ENCODE results near the gene DLG1. TPM values are rescaled to one million over a fixed set of nuclear protein-coding genes. Genes with fewer than 3 reads are reported as not detected.

Gene DLG1
- polyA plus RNA-seq, 4 donors = 68.7 to 98.7 (median 88.6) TPM

DNA sequence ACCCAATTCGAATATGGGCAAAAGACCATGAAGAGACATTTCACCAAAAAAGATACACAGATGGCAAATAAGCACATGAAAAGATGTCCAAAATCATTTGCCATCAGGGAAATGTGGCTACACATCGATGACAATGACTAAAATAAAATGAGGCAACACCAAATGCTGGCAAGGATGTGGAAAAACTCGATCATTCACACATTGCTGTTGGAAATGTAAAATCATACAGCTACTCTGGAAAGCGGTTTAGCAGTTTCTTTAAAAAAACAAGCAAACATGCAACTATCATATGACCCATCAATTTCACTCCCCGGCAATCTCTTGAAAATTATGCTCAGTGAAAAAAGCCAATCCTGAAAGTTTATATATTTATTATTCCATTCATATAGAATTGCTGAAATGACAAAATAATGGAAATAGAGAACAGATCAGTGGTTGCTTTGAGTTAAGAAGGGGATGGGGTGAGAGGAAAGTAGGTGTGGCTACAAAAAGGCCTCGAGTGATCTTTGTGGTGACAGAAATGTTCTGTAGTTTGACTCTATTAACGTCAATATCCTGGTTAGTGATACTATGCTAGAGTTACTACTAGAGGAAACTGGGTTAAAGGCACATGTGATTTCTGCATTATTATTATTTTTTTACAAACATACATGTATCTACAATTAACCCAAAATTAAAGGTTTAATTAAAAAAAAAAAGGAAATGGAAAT is 45.0 kb downstream of the DLG1 start:
- no peak for DNase-seq (ENCODE audit: low read depth in 4 of 4, low spot score in 3 of 4)

DNA sequence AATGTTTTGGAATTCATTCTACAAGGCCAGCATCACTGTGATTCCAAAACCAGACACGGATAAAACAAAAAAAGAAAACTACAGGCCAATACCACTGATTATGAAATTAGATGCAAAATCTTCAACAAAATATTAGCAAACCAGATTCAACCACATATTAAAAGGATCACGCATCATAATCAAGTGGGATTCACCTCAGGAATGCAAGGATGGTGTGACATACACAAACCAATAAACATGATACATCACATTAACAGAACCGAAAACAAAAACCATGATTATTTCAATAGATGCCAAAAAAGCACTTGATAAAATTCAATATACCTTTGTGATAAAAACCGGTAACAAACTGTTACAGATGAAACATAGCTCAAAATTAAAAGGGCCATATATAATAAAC is 48.9 kb downstream of the DLG1 start:
- DNase-seq (ENCODE audit: low read depth in 4 of 4, low spot score in 3 of 4) = no peak

GRCh38 chr3:197248341-197248740 is 50.1 kb downstream of the DLG1 start:
- no peak for DNase-seq (ENCODE audit: low read depth in 4 of 4, low spot score in 3 of 4)

DNA sequence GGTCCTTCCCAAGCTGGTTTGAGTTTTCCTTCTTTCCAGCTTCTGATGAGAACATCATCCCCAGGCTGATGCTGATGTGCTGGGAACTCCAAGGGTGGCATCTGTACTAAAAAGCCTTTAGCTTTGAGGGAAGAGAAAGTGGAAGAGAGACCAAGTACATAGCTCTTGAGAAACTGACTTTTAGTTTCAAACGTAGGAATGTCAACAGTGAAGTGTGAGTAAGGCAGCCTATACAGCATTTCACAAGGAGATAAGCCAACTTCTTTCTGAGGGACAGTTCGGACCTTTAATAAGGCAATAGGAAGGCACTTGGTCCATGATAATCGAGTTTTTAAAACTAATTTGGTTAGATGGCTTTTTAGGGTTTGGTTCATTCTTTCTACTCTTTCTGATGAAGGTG is 53.7 kb downstream of the DLG1 start:
- DNase-seq (ENCODE audit: low read depth in 4 of 4, low spot score in 3 of 4) = no peak

DNA sequence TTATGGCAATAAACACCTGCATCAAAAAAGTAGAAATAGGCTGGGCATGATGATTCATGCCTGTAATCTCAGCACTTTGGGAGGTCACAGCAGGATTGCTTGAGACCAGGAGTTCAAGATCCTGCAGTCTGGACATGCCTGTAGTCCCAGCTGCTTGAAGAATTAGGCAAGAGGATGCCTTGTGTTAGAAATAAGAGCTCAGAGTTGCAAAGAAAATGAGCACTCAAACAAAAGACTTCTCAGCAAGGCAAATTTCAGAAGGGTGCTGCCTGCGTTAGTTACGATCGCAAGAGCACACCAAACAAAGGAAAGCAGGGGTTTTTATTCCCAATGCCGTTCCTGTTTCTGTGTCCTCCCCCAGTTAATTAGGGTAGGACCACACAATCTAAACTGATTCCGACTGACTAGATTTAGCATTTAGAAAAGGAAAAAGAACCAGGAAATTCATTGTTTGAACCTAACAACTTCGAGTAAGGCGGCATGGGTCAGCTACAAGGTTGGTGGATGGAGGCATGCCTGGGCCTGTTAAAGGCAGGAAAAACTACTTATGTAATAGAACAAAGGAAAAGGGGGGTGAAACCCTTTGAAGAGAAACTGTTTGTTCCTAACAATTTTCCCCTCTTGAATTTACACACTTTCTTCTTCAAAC is 55.5 kb downstream of the DLG1 start:
- DNase-seq (ENCODE audit: low read depth in 4 of 4, low spot score in 3 of 4) = no peak

GRCh38 chr3:197241173-197241572 is 57.2 kb downstream of the DLG1 start:
- DNase-seq (ENCODE audit: low read depth in 4 of 4, low spot score in 3 of 4) = no peak

DNA sequence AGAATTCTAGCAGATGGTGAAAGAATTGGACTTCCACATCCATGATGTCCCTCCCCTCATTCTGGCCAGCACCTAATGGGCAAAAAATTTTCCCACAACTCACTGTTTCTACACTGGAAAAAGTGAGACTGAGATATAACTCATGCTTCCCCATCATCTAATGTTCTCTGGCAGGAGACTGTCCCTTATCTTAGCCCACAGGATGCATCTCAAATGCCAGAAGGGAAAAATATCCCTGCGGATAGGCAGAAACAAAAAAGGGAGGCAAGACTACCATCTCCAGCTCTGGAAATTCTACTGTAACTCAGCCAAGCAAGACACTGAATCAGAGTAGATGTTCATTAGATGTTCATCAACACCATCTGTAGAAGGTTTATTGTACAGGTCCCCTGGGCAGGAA is 58.6 kb downstream of the DLG1 start:
- DNase-seq (ENCODE audit: low read depth in 4 of 4, low spot score in 3 of 4) = no peak

- DNase-seq (ENCODE audit: low read depth in 4 of 4, low spot score in 3 of 4) = no peak
These were observed 59.6 kb downstream of the DLG1 start for GRCh38 chr3:197238842-197239241.

DNA sequence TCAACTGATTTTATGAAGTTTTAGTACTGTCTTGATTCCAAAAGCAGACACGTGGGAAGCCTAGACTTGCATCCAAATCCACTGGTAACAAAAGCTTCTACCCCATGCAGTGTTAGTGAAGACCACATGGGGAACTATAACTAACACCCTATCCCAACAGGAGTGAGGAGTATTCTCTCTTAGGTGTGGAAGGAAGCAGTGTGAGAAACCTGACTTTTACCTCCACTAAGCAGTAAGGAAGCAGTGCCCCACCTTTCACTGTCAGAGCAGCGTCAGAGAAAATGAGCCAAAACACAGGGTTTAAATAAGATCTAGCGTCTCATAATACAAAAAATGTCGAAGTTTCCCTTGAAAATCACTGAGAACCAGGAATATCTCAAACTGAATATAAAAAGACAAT is 60.5 kb downstream of the DLG1 start:
- no peak for DNase-seq (ENCODE audit: low read depth in 4 of 4, low spot score in 3 of 4)

- DNase-seq (ENCODE audit: low read depth in 4 of 4, low spot score in 3 of 4) = no peak
These were observed 62.0 kb downstream of the DLG1 start for GRCh38 chr3:197236362-197236761.

GRCh38 chr3:197234947-197235914 is 63.2 kb downstream of the DLG1 start:
- DNase-seq (ENCODE audit: low read depth in 4 of 4, low spot score in 3 of 4) = no peak

DNA sequence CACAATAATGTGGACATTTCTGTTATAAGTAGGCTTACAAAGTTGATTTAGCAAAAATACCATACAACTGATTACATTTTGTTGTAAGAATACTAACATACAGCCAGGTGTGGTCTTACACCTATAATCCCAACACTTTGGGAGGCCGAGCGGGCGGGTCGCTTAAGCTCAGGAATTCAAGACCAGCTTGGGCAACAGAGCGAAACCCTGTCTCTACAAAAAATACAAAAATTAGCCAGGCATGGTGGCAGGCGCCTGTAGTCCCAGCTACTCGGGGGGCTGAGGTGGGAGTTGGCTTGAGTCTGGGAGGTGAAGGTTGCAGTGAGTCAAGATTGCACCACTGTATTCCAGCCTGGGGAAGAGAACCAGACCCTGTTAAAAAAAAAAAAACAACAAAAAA is 67.1 kb downstream of the DLG1 start:
- DNase-seq (ENCODE audit: low read depth in 4 of 4, low spot score in 3 of 4) = no peak

- DNase-seq (ENCODE audit: low read depth in 4 of 4, low spot score in 3 of 4) = no peak
These were observed 68.6 kb downstream of the DLG1 start for GRCh38 chr3:197229836-197230235.

DNA sequence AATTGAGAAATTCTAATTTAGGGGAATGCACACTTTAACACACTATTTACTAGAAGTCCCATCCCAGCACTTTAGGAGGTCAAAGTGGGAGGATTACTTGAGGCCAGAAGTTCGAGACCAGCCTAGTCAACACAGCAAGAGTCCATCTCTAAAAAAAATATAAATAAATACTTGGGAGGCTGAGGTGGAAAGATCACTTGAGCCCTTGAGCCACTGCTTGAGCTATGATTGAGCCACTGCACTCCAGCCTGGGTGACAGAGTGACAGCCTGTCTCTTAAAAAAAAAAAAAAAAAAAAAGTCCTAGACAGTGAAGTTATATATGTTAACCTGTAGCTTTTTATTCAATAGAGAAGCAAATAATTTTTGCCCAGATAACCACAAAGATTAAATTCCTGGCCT is 69.2 kb downstream of the DLG1 start:
- no peak for DNase-seq (ENCODE audit: low read depth in 4 of 4, low spot score in 3 of 4)

- DNase-seq (ENCODE audit: low read depth in 4 of 4, low spot score in 3 of 4) = no peak
These were observed 70.4 kb downstream of the DLG1 start for GRCh38 chr3:197227780-197228574.

DNA sequence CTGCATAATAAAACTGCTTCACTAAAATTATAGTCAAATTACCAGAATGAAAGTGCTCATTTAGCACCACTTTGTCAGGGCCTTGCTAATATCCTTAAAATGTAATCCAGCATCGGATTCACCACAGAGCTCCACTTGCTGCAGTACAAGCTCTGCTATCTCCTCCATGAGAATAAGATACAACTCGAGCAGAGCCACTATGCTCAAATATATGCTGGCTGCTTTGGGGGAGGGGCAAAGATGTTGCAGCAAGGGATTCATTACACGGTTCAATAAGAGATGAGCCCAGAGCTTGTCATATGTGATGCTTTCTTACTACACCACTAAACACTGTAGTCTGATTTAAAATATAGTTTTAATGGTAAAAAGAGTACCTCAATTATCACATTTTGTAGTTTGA is 72.2 kb downstream of the DLG1 start:
- DNase-seq (ENCODE audit: low read depth in 4 of 4, low spot score in 3 of 4) = no peak

GRCh38 chr3:197225579-197225978 is 72.8 kb downstream of the DLG1 start:
- DNase-seq (ENCODE audit: low read depth in 4 of 4, low spot score in 3 of 4) = no peak

- peak in 2 of 4 donors; percentile 14 to 21 for DNase-seq (ENCODE audit: low read depth in 4 of 4, low spot score in 3 of 4)
These were observed 74.4 kb downstream of the DLG1 start for GRCh38 chr3:197224034-197224444.

GRCh38 chr3:197222937-197223370 is 75.5 kb downstream of the DLG1 start:
- DNase-seq (ENCODE audit: low read depth in 4 of 4, low spot score in 3 of 4) = no peak

DNA sequence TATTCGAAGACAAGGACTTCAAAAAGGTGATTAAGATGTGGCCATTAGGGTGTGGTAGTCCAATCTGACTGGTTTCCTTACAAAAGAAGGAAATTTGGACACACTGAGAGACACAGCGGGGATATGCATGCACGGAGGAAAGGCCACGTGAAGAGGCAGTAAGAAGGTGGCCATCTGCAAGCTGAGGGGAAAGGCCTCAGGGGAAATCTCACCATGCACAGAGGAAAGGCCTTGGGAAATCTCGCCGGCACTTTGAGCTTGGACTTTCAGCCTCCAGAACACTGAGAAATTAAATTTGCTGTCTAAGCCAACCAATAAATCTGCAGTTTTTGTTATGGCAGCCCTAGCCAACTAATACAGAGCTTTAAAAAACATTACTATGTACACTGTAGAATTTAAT is 78.8 kb downstream of the DLG1 start:
- DNase-seq (ENCODE audit: low read depth in 4 of 4, low spot score in 3 of 4) = no peak

- no peak for DNase-seq (ENCODE audit: low read depth in 4 of 4, low spot score in 3 of 4)
These were observed 80.2 kb downstream of the DLG1 start for GRCh38 chr3:197218210-197218609.
